GM12892 (cell line): ENCODE measurements around the gene ARMC3. TPM values are rescaled to one million over a fixed set of nuclear protein-coding genes. Genes with fewer than 3 reads are reported as not detected.
"Not testable (repeated sequence)": the region's sequence is repeated elsewhere in the genome, so short reads cannot be mapped to it uniquely, and the experiment has no call there.

ENCODE experiments used
- DNase-seq: peaks from one replicate; pipeline ENCODE4 v3.0.0; 2011; ENCODE audit not compliant: insufficient read length
- FAIRE-seq: peaks from 2 replicates; lab custom pipeline; 2011; peaks lifted over from hg19 to GRCh38; lab: Jason Lieb, UNC
- POLR2A ChIP-seq: IDR thresholded peaks from 2 replicates; pipeline ENCODE4 v1.6.1; 2011; ENCODE audit warnings: low read depth, low read length, control low read depth
- POLR2AphosphoS5 ChIP-seq: IDR thresholded peaks from 2 replicates; pipeline ENCODE4 v1.6.1; 2011; ENCODE audit warnings: low read depth, low read length, control low read depth
- TAF1 ChIP-seq: IDR thresholded peaks from 2 replicates; pipeline ENCODE4 v1.6.1; 2011; ENCODE audit warnings: low read depth, mild to moderate bottlenecking, control low read depth, low read length, borderline replicate concordance
- polyA plus RNA-seq: library from polyadenylated mRNA; unstranded; fragments of >200 nt; gene quantifications from one replicate; pipeline ENCODE4 v1.2.1, GENCODE V29; 2012; ENCODE audit warnings: missing spikeins, inconsistent platforms; ENCODE audit not compliant: missing spikeins

ARMC3 gene, protein sequence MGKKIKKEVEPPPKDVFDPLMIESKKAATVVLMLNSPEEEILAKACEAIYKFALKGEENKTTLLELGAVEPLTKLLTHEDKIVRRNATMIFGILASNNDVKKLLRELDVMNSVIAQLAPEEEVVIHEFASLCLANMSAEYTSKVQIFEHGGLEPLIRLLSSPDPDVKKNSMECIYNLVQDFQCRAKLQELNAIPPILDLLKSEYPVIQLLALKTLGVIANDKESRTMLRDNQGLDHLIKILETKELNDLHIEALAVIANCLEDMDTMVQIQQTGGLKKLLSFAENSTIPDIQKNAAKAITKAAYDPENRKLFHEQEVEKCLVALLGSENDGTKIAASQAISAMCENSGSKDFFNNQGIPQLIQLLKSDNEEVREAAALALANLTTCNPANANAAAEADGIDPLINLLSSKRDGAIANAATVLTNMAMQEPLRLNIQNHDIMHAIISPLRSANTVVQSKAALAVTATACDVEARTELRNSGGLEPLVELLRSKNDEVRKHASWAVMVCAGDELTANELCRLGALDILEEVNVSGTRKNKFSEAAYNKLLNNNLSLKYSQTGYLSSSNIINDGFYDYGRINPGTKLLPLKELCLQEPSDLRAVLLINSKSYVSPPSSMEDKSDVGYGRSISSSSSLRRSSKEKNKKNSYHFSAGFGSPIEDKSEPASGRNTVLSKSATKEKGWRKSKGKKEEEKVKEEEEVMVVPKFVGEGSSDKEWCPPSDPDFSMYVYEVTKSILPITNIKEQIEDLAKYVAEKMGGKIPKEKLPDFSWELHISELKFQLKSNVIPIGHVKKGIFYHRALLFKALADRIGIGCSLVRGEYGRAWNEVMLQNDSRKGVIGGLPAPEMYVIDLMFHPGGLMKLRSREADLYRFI
- polyA plus RNA-seq: not detected

DNA sequence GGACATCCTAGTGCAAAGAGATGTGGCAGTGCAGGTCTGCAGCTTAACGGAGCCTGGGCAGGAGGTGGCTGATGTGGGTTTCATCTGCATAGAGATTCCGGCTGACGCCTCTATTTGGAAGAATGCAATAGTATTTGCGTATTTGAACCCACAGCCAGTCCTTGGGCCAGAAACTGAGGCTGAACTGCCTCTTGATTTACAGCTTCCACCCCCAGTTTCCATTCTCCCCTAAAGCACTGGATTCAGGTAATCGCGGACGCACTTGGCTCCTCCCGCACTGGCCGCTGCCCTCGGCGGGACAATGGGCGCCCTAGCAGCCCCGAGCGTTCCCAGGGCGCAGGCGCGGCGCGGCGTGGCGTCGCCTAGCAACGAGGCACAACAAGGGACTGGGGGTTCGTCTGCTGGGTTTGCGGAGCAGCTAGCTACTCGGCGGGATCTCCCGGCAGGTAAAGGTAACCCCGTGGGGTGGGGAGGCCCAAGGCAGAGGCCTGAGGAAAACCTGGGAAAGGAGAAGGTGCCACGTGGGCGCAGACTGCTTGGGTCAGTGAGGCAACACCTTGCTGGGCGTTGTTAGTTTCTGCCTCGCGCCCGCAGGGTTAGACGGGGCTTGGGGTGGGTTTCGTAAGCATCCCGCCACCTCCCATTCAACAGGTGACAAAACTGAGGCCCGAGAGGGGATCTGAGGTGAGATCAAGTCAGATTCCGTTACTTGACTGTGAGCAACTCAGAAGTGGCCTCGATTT lies at the start of gene ARMC3:
TSS of gene ARMC3 (plus strand) at position 393 of the 743 bp plus-strand sequence. CDS start 3,944 bp downstream, outside the sequence.
- FAIRE-seq (peak; percentile 76), DNase-seq (peak; percentile 40)
- no peak for TF ChIP-seq POLR2A
- no peak for TF ChIP-seq TAF1
- no peak for TF ChIP-seq POLR2AphosphoS5

DNA sequence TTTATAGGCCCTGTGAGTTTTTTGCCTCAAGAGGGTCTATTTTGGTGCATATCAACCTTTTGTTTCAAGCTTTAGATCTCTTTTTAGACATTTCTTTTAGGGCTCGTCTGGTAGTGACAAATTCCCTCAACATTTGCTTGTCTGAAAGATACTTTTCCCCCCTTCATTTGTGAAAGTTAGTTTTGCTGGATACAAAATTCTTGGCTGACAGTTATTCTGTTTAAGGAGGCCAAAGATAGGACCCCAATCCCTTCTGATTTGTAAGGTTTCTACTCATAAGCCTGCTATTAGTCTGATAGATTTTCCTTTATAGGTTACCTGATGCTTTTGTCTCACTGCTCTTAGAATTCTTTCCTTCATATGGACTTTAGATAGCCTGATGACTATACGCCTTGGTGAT lies 36.1 kb upstream of the ARMC3 start:
- no peak for FAIRE-seq
- DNase-seq: no peak
- no peak for TF ChIP-seq TAF1
- TF ChIP-seq POLR2AphosphoS5: no peak
- no peak for TF ChIP-seq POLR2A

DNA sequence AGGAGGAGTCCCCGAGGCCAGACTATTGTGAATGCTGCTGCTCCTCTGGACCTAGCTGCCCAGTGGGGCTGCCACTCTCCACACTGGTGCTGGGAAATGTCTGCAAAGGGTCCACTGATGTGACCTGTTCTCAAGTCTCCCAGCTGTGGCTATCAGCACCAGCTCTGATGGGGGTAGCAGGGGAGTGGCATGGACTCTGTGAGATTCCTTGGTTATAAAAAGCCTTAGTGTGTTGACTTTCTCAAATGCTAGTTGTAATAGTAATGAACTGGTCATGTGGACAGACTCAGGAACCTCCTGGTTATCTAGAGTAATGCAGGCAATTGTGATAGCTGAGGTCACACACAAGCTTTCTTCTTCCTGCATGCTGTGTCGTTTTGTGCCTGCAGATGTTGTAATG lies 34.1 kb upstream of the ARMC3 start:
- no peak for DNase-seq
- TF ChIP-seq POLR2AphosphoS5: no peak
- no peak for TF ChIP-seq TAF1
- no peak for FAIRE-seq

DNA sequence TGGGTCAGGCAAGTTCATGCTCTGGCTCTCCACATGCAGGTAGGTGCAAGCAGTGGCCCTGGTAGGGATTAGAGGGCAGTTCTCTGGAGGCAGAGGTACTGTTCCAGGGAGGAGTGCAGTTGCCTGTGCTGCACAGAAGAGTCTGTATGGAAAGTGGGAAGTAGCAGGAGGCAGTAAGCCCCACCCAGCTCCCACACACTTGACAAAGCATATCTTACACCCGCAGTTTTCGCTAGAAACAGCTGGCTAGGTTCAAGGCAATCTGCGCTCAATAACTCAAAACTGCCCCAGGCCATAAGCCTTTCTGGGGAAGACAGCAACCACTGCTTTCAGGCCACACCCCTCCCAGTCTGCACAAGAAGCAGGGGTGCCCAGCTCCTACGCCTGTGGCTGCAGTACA lies 33.1 kb upstream of the ARMC3 start:
- TF ChIP-seq POLR2A (no peak), POLR2AphosphoS5 (no peak)
- no peak for FAIRE-seq
- DNase-seq: no peak

DNA sequence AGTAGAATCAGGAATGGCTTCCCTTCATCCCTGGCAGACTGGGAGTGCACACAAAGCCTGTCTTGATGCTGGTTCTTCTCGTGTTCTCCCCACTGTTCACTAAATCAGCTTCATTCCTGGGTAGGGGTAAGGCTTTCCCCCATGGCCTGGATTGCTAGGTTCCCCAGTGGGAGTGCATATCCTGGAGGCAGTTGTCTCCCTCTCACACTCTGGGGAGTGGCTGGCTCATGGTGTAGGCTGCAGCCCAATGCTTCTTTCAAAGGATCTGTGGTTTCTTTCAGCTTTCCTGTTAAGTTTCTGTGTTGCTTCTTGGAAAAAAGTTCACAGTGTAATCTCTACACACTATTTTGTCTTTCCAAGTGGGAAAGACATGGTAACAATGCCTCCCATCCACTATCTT lies 32.6 kb upstream of the ARMC3 start:
- TF ChIP-seq TAF1 (no peak), POLR2AphosphoS5 (no peak)
- no peak for DNase-seq
- FAIRE-seq: no peak

DNA sequence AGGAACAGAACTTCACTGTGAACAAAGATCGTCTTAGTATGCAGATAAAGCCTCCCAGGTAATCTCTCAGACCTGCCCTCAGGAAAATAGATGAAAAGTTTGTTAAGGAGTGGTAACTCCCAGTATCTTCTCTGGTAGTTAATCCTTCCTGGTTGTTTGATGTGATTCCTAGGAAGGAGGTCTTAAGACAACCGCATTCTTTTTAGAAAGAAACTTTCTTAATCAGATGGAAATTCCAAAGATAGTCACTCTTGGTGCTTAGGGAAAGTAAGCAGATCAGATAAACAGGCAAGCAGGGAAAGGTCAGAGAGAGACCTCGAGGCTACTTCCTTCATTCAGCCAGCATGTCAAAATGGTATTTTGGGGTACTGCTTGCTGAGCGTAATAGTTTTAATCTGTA lies 30.5 kb upstream of the ARMC3 start:
- no peak for FAIRE-seq

DNA sequence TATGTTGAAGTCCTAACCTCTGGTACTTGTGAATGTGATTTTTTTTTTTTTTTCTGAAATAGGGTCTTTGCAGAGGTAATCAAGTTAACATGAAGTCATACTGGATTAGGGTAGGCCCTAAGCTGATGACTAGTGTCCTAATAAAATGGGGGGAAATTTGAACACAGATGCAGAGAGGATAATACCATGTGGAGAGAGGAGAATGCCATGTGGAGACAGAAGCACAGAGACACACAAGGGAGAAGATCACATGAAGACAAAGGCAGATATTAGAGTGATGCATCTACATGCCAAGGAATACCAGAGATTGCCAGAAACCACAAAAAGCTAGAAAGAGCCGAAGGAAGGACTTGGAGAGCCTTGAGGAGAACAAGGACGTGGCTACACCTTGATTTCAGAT lies 28.5 kb upstream of the ARMC3 start:
- FAIRE-seq: no peak
- TF ChIP-seq TAF1 (no peak), POLR2AphosphoS5 (no peak), POLR2A (no peak)
- no peak for DNase-seq

More for the DNA sequence above, 30.5 kb upstream of the ARMC3 start:
- DNase-seq: no peak
- no peak for TF ChIP-seq POLR2A
- TF ChIP-seq TAF1: no peak
- TF ChIP-seq POLR2AphosphoS5: no peak

DNA sequence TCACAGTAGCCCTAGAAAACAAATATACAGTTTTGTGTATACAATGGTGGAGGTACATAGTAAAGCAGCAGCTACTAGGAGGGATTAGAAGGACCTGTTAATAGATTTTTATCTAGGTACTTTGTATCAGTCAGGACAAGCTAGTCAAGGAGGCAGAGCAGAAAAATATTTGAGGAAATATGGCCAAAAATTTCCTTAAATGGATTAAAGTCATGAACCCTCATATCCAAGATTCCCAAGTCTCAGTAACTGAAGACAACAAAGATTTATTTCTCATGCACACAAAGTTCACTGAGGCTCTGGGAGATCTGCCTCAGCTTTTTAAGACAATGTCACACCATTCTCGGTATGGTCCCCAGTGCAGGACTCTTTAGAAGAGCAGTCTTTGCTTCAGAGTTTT lies 28.1 kb upstream of the ARMC3 start:
- no peak for TF ChIP-seq POLR2AphosphoS5
- no peak for TF ChIP-seq TAF1
- no peak for TF ChIP-seq POLR2A
- DNase-seq (no peak), FAIRE-seq (no peak)

DNA sequence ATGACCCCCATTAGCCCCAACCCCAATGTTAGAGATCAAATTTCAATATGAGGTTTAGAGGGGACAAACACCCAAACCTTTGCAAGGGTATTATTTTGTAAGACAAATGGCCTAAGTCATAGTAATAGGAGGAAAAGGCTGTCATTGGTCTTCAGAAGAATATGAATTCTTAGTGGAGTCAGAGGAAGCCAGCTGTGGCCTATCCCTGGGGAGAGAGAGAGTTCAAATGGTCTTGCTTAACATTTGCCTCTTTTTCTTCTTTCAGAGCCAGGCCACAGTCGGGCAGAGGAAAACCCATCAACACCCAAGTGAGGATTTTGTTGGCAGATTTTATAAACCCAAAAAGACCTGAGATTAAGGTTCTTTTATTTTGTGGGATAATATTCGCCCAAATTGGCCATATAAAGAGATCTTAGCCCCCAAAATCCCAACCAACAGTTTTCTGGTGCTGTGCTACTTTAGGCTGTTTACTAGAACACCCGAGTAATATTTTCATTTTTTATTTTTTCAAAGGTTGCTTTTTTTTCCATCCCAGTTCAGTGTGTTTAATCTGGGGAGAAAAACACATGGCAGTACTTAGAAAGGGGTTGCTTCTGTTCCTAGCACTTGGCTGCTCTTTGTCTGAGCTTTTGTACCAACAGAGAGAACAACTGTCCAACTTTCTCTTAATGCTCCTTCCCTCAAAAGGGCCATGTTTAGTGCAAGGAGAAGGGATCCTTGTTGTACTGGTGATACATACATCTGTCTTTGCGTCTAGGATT lies 26.8 kb upstream of the ARMC3 start:
- TF ChIP-seq POLR2A (no peak), POLR2AphosphoS5 (no peak), TAF1 (no peak)
- no peak for FAIRE-seq

DNA sequence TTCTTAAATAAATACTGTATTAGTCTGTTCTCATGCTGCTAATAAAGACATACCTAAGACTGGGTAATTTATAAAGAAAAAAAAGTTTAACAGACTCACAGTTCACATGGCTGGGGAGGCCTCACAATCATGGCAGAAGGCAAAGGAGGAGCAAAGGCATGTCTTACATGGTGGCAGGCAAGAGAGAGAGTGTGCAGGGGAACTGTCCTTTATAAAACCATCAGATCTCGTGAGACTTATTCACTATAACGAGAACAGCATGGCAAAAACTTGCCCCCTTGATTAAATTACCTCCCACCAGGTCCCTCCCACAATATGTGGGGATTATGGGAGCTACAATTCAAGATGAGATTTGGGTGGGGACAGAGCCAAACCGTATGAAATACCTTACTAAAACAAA lies 25.7 kb upstream of the ARMC3 start:
- not testable (repeated sequence) for FAIRE-seq, DNase-seq

More for the DNA sequence above, 26.8 kb upstream of the ARMC3 start:
- DNase-seq: no peak

DNA sequence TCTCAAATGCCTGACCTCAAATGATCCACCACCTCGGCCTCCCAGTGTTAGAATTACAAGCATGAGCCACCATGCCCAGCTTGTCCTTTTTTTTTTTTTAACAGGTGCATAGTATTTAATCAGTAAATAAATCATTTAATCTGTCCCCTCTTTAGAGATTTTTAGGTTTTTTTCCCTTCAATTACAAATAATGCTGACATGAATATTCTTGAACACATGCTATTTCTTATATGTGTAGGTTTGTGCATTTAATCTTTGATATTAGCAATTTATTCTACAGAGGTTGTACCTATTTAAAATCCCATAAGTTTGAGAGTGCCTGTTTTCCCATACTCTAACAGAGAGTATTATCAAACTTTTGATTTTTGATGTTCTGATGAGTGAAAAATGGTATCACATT lies 24.2 kb upstream of the ARMC3 start:
- no peak for TF ChIP-seq TAF1
- no peak for TF ChIP-seq POLR2AphosphoS5
- TF ChIP-seq POLR2A: no peak
- no peak for DNase-seq
- FAIRE-seq: no peak

DNA sequence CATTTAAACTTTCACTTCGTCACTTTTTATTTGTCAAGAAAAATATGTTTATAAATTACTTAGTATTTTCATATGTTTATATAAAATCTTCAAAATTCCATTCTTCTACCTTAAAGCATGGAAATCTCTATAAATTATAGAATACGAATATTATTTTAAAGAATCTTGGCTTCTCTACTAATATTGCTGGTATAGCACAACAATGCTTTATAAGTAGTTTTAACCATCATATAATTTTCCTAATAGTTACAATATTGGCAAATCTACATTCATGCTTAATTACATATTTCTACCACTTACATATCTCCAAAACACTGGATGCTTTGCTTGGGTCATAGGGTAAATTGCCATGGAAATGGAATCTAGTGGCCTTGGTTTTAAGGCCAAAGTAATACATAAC lies 21.1 kb upstream of the ARMC3 start:
- TF ChIP-seq TAF1 (no peak), POLR2AphosphoS5 (no peak), POLR2A (no peak)
- FAIRE-seq (no peak), DNase-seq (no peak)
